Measurements from ENCODE around the gene SAP130. TPM values are rescaled to one million over a fixed set of nuclear protein-coding genes. Genes with fewer than 3 reads are reported as not detected.

Gene SAP130
- polyA plus RNA-seq, 3 donors, result 28.6 to 29.6 (median 29.2) TPM

DNA sequence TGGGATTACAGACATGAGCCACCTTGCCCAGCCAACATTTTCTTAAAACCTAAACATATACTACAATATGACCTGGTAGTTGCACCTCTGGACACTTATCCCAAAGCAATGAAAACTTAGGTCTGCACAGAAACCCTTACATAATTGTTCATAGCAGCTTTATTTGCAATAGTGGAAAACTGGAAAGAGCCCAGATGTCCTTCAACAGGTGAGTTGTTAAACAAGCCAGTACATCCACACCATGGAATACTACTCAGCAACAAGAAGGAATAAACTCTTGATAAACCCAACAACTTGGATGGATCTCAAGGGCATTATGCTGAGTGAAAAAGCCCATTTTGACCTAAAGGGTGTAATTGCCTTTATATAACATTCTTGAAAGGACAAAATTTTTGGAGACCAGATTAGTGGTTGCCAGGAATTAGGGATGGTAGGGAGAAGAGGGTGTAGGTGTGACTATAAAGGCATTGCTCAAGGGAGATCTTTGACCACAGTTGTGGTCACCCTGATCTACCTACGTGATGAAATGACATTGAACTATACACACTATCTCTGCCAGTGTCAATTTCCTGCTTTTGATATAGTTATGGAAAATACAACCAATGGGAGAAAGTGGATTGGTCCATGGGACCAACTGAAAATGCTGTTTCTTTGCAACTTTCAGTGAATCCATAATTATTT, 130.2 kb downstream of the SAP130 start:
- no peak for DNase-seq

DNA sequence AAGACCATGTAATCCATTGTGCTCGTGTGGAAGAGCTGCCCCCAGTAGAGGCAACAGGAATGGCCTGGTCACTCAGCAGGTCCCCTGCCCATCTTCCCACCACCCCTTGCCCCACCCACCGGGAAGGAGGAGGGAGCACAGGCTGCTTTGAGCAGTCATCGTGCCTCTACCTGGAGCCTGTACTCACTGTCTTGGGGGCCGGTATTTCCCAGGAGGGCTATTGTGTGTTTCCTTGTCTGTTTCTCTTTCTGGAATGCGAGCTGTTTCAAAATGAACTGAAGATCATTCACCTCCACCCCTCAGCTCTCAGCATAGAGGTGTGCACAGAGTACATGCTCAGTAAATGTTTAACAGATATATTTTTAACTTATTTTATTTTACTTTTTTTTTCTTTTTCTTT, 134.4 kb downstream of the SAP130 start:
- no peak for DNase-seq

DNA sequence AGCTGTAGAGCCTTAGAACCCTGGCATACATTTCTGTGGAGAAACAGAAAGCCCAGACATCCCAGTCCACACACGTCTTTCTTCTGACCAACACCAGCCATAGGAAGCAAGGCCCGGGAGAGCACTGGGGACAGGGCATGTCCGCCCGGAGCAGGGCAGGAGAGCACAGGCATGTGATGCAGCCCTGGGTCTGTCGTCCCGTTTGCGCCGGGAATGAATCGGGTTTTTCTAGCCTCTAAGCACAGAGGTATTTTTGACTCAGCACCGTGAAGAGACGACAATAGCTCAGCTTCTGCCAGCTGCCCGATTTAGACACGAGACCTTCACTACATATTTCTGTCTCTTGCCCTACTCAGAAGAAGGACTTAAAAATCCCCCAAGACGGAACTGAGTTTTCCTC, 134.8 kb downstream of the SAP130 start:
- no peak for DNase-seq

DNA sequence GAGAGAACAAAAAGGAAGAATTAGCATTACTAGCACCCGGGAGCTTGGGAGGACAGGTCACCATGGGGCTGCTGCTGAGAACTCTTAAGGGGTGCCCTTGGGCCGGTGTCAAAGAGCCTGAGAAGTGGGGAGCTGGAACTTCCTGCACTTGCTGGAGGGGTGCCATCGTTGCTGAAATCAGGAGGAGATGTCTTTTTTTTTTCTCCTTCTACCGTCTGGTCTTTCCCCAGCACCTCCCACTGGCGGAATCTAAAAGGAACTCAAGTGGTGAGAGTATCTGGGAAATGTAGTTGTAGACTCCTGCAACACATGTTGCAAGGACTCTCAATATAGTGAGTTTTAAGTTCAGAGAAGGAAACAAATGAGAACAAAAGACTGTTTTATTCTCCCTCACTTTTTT, 136.0 kb downstream of the SAP130 start:
- DNase-seq, result no peak

Other genes with a start within 250 kb of the SAP130 start
- gene WDR33, start 216.9 kb downstream of the SAP130 start, polyA plus RNA-seq (ENCODE audit: insufficient read length in 3 of 3), result 10 to 100 TPM; 49.5 to 55.7 (median 52.9) TPM
- gene POLR2D, start 169.9 kb downstream of the SAP130 start, polyA plus RNA-seq (ENCODE audit: insufficient read length in 3 of 3), result 10 to 100 TPM; 32.8 to 37.4 (median 34.4) TPM
- 10 to 100 TPM; 25.4 to 27.7 (median 27.0) TPM for gene AMMECR1L, start 142.1 kb downstream of the SAP130 start, polyA plus RNA-seq (ENCODE audit: insufficient read length in 3 of 3)
- gene UGGT1, start 63.1 kb upstream of the SAP130 start, polyA plus RNA-seq (ENCODE audit: insufficient read length in 3 of 3), result 10 to 100 TPM; 36.1 to 45.4 (median 39.3) TPM

Data from renal pelvis (tissue), 4 donors.